WTC11 (cell line): ENCODE data around the gene FOXP1. TPM values are rescaled to one million over a fixed set of nuclear protein-coding genes. Genes with fewer than 3 reads are reported as not detected.

Experiments
- ATAC-seq: fragments of 200-7000 bp; cut with Tn5 transposase; 2 replicates; pipeline ENCODE4 v1.10.0; 2021; ENCODE audit warnings: mild to moderate bottlenecking, moderate library complexity
- CTCF ChIA-PET: fragments of 300-600 bp; sonication (Branson Sonifier 250); formaldehyde crosslinking; loops from one replicate; lab custom pipeline; 2021; ENCODE audit warnings: antibody characterized with exemption; lab: Charles Lee
- POLR2A ChIA-PET: fragments of 350-600 bp; sonication (Branson Sonifier 250); formaldehyde crosslinking; loops from one replicate; lab custom pipeline; 2021; ENCODE audit warnings: antibody characterized with exemption; lab: Charles Lee
- DNase-seq: peaks from one replicate; pipeline ENCODE4 v3.0.0; 2021; ENCODE audit warnings: low spot score
- H3K27ac Mint-ChIP-seq: 2 replicates; pipeline ENCODE4 v1.8.0; 2021; ENCODE audit warnings: mixed read lengths
- H3K27me3 Mint-ChIP-seq: 2 replicates; pipeline ENCODE4 v1.8.0; 2021; ENCODE audit warnings: low read depth, mild to moderate bottlenecking, moderate library complexity, mixed read lengths
- H3K36me3 Mint-ChIP-seq: 2 replicates; pipeline ENCODE4 v1.8.0; 2021; ENCODE audit warnings: mixed read lengths
- H3K4me1 Mint-ChIP-seq: 2 replicates; pipeline ENCODE4 v1.8.0; 2022; ENCODE audit warnings: mixed read lengths
- H3K4me3 Mint-ChIP-seq: 2 replicates; pipeline ENCODE4 v1.8.0; 2021; ENCODE audit warnings: mild to moderate bottlenecking, moderate library complexity, mixed read lengths
- H3K9me3 Mint-ChIP-seq: 2 replicates; pipeline ENCODE4 v1.8.0; 2021; ENCODE audit warnings: mixed read lengths
- ESRRA ChIP-seq: sonication (generic); formaldehyde crosslinking; IDR thresholded peaks from 2 replicates; pipeline ENCODE4 v1.8.1; 2022; ENCODE audit warnings: mild to moderate bottlenecking, missing genetic modification reagents, borderline replicate concordance
- FOXK1 ChIP-seq: sonication (generic); formaldehyde crosslinking; IDR thresholded peaks from 2 replicates; pipeline ENCODE4 v1.8.0; 2022; ENCODE audit warnings: mild to moderate bottlenecking, moderate library complexity, missing genetic modification reagents
- FOXP1 ChIP-seq: sonication (generic); formaldehyde crosslinking; IDR thresholded peaks from 2 replicates; pipeline ENCODE4 v1.8.0; 2022; ENCODE audit warnings: missing genetic modification reagents, mild to moderate bottlenecking, moderate library complexity, borderline replicate concordance
- GABPB1 ChIP-seq: sonication (generic); formaldehyde crosslinking; IDR thresholded peaks from 2 replicates; pipeline ENCODE4 v1.8.1; 2023; ENCODE audit warnings: mild to moderate bottlenecking, missing genetic modification reagents
- GTF2I ChIP-seq: fragments of 250-450 bp; sonication (Bioruptor Pico); conservative IDR thresholded peaks from 2 replicates; pipeline ENCODE4 v1.4.0; 2021; ENCODE audit warnings: mild to moderate bottlenecking
- HMGA2 ChIP-seq: fragments of 250-450 bp; sonication (Bioruptor Pico); IDR thresholded peaks from 2 replicates; pipeline ENCODE4 v1.4.0; 2021; ENCODE audit warnings: mild to moderate bottlenecking, moderate library complexity
- MXD4 ChIP-seq: fragments of 250-450 bp; sonication (Bioruptor Pico); IDR thresholded peaks from 2 replicates; pipeline ENCODE4 v1.8.0; 2021; ENCODE audit warnings: mild to moderate bottlenecking, moderate library complexity, borderline replicate concordance
- MYBL2 ChIP-seq: sonication (generic); formaldehyde crosslinking; IDR thresholded peaks from 2 replicates; pipeline ENCODE4 v1.8.1; 2023; ENCODE audit warnings: mild to moderate bottlenecking, moderate library complexity, missing genetic modification reagents
- NFATC4 ChIP-seq: fragments of 250-450 bp; sonication (Bioruptor Pico); IDR thresholded peaks from 2 replicates; pipeline ENCODE4 v1.9.0; 2021; ENCODE audit warnings: mild to moderate bottlenecking
- NFE2L1 ChIP-seq: sonication (generic); formaldehyde crosslinking; IDR thresholded peaks from 2 replicates; pipeline ENCODE4 v1.8.1; 2023; ENCODE audit warnings: missing genetic modification reagents
- NFYB ChIP-seq: sonication (generic); formaldehyde crosslinking; conservative IDR thresholded peaks from 2 replicates; pipeline ENCODE4 v1.8.0; 2022; ENCODE audit warnings: low read depth, missing genetic modification reagents
- SMAD4 ChIP-seq: sonication (generic); formaldehyde crosslinking; IDR thresholded peaks from 2 replicates; pipeline ENCODE4 v1.8.0; 2022; ENCODE audit warnings: mild to moderate bottlenecking, missing genetic modification reagents
- TEAD4 ChIP-seq: sonication (generic); formaldehyde crosslinking; IDR thresholded peaks from 2 replicates; pipeline ENCODE4 v1.8.0; 2022; ENCODE audit warnings: mild to moderate bottlenecking, missing genetic modification reagents
- total RNA-seq: library from RNA; stranded (reverse); gene quantifications from 3 replicates; pipeline ENCODE4 v1.2.3, GENCODE V29; 2021
- TF ChIP-seq, protein P1 (sequence below): fragments of 250-450 bp; sonication (Bioruptor Pico); IDR thresholded peaks from 2 replicates; pipeline ENCODE4 v1.9.0; 2021; ENCODE audit warnings: moderate library complexity, mild to moderate bottlenecking, inconsistent platforms, borderline replicate concordance
- TF ChIP-seq, protein P2 (sequence below): sonication (generic); formaldehyde crosslinking; IDR thresholded peaks from 2 replicates; pipeline ENCODE4 v1.8.1; 2023; ENCODE audit warnings: mild to moderate bottlenecking, missing genetic modification reagents, moderate library complexity
- TF ChIP-seq, protein P3 (sequence below): sonication (generic); formaldehyde crosslinking; IDR thresholded peaks from 2 replicates; pipeline ENCODE4 v1.8.0; 2023; ENCODE audit warnings: missing genetic modification reagents
- TF ChIP-seq, protein P4 (sequence below): sonication (generic); formaldehyde crosslinking; conservative IDR thresholded peaks from 2 replicates; pipeline ENCODE4 v1.8.1; 2022; ENCODE audit warnings: mild to moderate bottlenecking, missing genetic modification reagents
- TF ChIP-seq, protein P5 (sequence below): sonication (generic); formaldehyde crosslinking; IDR thresholded peaks from 2 replicates; pipeline ENCODE4 v1.8.1; 2022; ENCODE audit warnings: low read depth, missing genetic modification reagents, borderline replicate concordance
- TF ChIP-seq, protein P6 (sequence below): sonication (generic); formaldehyde crosslinking; conservative IDR thresholded peaks from 2 replicates; pipeline ENCODE4 v1.8.1; 2023; ENCODE audit warnings: mild to moderate bottlenecking, low read depth, missing genetic modification reagents, moderate library complexity
- TF ChIP-seq, protein P7 (sequence below): sonication (generic); formaldehyde crosslinking; IDR thresholded peaks from 2 replicates; pipeline ENCODE4 v1.8.1; 2023; ENCODE audit warnings: mild to moderate bottlenecking, moderate library complexity, missing genetic modification reagents
- TF ChIP-seq, protein P8 (sequence below): sonication (generic); formaldehyde crosslinking; IDR thresholded peaks from 2 replicates; pipeline ENCODE4 v1.8.0; 2022; ENCODE audit warnings: mild to moderate bottlenecking, missing genetic modification reagents

The FOXP1 gene
- total RNA-seq, 1 experiment from 2014 or later = 25.8 TPM

DNA sequence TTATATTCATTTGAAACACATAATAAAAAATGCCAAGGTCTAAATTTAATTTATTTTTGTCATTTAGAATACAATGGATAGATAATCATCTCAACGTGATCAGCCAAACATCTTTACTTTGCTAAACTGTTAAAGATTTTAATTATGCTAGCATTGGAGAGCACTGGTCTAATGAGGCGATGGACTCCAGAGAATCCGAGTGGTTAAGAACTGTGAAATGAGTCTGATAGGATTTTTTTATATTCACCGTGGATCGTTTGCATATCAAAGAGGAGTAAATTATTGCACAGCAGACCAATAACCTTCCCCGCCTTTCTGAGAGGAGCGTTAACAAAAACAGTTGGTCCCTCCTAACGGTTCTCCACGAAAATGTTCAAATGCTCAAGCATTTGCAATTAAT, 540.8 kb downstream of the FOXP1 start:
- no peak for DNase-seq
- no peak overlapping the region for H3K27ac Mint-ChIP-seq
- H3K27me3 Mint-ChIP-seq = no peaks in the 10 kb centered on the region
- H3K4me1 Mint-ChIP-seq = peaks cover 37% of the 10 kb centered on the region
- peaks cover 14% of the 10 kb centered on the region; the same call in 1 of the 2 replicates for H3K36me3 Mint-ChIP-seq
- ATAC-seq = no peak
- no peaks in the 10 kb centered on the region for H3K9me3 Mint-ChIP-seq
- TF ChIP-seq, protein P1, sequence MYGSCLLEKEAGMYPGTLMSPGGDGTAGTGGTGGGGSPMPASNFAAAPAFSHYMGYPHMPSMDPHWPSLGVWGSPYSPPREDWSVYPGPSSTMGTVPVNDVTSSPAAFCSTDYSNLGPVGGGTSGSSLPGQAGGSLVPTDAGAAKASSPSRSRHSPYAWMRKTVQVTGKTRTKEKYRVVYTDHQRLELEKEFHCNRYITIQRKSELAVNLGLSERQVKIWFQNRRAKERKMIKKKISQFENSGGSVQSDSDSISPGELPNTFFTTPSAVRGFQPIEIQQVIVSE (CRISPR knock-in tag) = no peak
- TF ChIP-seq, protein P2, sequence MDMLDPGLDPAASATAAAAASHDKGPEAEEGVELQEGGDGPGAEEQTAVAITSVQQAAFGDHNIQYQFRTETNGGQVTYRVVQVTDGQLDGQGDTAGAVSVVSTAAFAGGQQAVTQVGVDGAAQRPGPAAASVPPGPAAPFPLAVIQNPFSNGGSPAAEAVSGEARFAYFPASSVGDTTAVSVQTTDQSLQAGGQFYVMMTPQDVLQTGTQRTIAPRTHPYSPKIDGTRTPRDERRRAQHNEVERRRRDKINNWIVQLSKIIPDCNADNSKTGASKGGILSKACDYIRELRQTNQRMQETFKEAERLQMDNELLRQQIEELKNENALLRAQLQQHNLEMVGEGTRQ (CRISPR knock-in tag) = no peak
- TF ChIP-seq, protein P3, sequence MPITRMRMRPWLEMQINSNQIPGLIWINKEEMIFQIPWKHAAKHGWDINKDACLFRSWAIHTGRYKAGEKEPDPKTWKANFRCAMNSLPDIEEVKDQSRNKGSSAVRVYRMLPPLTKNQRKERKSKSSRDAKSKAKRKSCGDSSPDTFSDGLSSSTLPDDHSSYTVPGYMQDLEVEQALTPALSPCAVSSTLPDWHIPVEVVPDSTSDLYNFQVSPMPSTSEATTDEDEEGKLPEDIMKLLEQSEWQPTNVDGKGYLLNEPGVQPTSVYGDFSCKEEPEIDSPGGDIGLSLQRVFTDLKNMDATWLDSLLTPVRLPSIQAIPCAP = no peak
- TF ChIP-seq NFYB (CRISPR knock-in tag) = no peak
- TF ChIP-seq, protein P4, sequence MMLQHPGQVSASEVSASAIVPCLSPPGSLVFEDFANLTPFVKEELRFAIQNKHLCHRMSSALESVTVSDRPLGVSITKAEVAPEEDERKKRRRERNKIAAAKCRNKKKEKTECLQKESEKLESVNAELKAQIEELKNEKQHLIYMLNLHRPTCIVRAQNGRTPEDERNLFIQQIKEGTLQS (CRISPR knock-in tag) = no peak
- TF ChIP-seq, all 79 proteins: peak for 0
- ChIA-PET CTCF (no interaction called here), POLR2A (no interaction called here)
- no peak overlapping the region for H3K4me3 Mint-ChIP-seq

DNA sequence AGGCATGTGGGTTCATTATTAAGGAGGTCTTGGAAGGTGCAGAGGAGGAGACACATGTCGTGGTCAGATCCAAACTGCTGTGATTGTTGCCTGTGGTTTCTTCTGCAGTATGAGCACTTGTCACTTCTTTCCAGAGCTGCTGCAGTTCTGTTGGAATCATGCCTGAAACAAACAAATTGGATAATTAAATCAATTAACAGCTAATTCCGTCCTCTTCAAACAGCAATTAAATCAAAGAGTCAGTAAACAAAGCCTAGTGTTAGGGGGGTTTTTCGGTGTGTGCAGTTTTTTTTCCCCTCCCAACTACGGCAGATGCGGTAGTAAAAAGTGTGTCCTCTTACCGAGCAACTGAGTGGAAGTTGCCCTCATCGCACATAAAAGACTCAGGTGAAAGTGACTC, 542.2 kb downstream of the FOXP1 start:
- TF ChIP-seq FOXP1 (CRISPR knock-in tag) (no peak), TEAD4 (CRISPR knock-in tag) (no peak), MYBL2 (CRISPR knock-in tag) (no peak), HMGA2 (CRISPR knock-in tag) (no peak), GABPB1 (no peak), ESRRA (CRISPR knock-in tag) (no peak)
- TF ChIP-seq, protein P5, sequence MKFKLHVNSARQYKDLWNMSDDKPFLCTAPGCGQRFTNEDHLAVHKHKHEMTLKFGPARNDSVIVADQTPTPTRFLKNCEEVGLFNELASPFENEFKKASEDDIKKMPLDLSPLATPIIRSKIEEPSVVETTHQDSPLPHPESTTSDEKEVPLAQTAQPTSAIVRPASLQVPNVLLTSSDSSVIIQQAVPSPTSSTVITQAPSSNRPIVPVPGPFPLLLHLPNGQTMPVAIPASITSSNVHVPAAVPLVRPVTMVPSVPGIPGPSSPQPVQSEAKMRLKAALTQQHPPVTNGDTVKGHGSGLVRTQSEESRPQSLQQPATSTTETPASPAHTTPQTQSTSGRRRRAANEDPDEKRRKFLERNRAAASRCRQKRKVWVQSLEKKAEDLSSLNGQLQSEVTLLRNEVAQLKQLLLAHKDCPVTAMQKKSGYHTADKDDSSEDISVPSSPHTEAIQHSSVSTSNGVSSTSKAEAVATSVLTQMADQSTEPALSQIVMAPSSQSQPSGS (CRISPR knock-in tag) = no peak
- DNase-seq (no peak), ATAC-seq (no peak)
- Mint-ChIP-seq H3K36me3 (peaks cover 14% of the 10 kb centered on the region; the same call in 1 of the 2 replicates), H3K4me1 (peaks cover 30% of the 10 kb centered on the region), H3K4me3 (no peak overlapping the region), H3K27me3 (no peaks in the 10 kb centered on the region), H3K9me3 (no peaks in the 10 kb centered on the region), H3K27ac (no peak overlapping the region)
- ChIA-PET POLR2A (no interaction called here), CTCF (no interaction called here)

DNA sequence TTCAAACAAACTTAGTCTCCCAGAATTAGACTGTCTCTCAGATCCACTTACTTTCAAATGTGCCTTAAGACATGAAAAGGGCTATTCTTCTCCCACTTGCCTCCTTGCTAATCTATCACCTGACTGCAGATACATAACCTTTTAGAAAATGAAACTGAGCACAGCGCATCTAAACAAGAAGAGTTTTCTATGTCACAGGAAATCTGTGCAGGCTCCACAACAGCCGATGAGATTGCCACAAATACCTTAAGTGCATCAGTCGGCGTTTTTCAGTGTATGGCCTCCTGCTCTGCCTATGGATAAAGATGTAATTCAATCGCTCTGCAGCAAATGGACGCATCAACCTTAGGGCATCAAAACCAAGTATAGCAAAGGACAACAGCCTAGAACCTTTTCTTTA, 544.2 kb downstream of the FOXP1 start:
- POLR2A ChIA-PET = no interaction called here
- no peaks in the 10 kb centered on the region for H3K9me3 Mint-ChIP-seq
- peaks cover 14% of the 10 kb centered on the region; the same call in 1 of the 2 replicates for H3K36me3 Mint-ChIP-seq
- no peaks in the 10 kb centered on the region for H3K27me3 Mint-ChIP-seq
- H3K4me3 Mint-ChIP-seq = no peak overlapping the region
- CTCF ChIA-PET = no interaction called here
- H3K4me1 Mint-ChIP-seq = peaks cover 25% of the 10 kb centered on the region
- no peak overlapping the region for H3K27ac Mint-ChIP-seq
- ATAC-seq = no peak
- no peak for DNase-seq
- TF ChIP-seq FOXK1 (no peak), ESRRA (CRISPR knock-in tag) (no peak), NFATC4 (CRISPR knock-in tag) (no peak), GTF2I (CRISPR knock-in tag) (no peak), MXD4 (no peak), SMAD4 (CRISPR knock-in tag) (no peak), NFE2L1 (CRISPR knock-in tag) (no peak)
- TF ChIP-seq, protein P6, sequence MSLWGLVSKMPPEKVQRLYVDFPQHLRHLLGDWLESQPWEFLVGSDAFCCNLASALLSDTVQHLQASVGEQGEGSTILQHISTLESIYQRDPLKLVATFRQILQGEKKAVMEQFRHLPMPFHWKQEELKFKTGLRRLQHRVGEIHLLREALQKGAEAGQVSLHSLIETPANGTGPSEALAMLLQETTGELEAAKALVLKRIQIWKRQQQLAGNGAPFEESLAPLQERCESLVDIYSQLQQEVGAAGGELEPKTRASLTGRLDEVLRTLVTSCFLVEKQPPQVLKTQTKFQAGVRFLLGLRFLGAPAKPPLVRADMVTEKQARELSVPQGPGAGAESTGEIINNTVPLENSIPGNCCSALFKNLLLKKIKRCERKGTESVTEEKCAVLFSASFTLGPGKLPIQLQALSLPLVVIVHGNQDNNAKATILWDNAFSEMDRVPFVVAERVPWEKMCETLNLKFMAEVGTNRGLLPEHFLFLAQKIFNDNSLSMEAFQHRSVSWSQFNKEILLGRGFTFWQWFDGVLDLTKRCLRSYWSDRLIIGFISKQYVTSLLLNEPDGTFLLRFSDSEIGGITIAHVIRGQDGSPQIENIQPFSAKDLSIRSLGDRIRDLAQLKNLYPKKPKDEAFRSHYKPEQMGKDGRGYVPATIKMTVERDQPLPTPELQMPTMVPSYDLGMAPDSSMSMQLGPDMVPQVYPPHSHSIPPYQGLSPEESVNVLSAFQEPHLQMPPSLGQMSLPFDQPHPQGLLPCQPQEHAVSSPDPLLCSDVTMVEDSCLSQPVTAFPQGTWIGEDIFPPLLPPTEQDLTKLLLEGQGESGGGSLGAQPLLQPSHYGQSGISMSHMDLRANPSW (CRISPR knock-in tag) = no peak
- TF ChIP-seq, protein P7, sequence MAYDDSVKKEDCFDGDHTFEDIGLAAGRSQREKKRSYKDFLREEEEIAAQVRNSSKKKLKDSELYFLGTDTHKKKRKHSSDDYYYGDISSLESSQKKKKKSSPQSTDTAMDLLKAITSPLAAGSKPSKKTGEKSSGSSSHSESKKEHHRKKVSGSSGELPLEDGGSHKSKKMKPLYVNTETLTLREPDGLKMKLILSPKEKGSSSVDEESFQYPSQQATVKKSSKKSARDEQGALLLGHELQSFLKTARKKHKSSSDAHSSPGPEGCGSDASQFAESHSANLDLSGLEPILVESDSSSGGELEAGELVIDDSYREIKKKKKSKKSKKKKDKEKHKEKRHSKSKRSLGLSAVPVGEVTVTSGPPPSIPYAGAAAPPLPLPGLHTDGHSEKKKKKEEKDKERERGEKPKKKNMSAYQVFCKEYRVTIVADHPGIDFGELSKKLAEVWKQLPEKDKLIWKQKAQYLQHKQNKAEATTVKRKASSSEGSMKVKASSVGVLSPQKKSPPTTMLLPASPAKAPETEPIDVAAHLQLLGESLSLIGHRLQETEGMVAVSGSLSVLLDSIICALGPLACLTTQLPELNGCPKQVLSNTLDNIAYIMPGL = no peak
- TF ChIP-seq, protein P8, sequence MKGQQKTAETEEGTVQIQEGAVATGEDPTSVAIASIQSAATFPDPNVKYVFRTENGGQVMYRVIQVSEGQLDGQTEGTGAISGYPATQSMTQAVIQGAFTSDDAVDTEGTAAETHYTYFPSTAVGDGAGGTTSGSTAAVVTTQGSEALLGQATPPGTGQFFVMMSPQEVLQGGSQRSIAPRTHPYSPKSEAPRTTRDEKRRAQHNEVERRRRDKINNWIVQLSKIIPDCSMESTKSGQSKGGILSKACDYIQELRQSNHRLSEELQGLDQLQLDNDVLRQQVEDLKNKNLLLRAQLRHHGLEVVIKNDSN = no peak
